ENCODE results near the gene FOXQ1. TPM values are rescaled to one million over a fixed set of nuclear protein-coding genes. Genes with fewer than 3 reads are reported as not detected.

The FOXQ1 gene
- total and polyA plus RNA-seq, 2 of the 13 experiments (the other 11 are each of a cell fraction or from before 2014, with no cell fraction given), result 35.2 to 39.8 TPM

- no peak for TF ChIP-seq ZNF18 (CRISPR knock-in tag; IDR thresholded peaks at IDR 0.05; ENCODE audit: insufficient replicate concordance)
- TF ChIP-seq GMEB1 (CRISPR knock-in tag; IDR thresholded peaks at IDR 0.05; ENCODE audit: borderline replicate concordance), result 0 out of 2 replicates have a peak, but pooled peaks have one; percentile 31
- TF ChIP-seq ZKSCAN5 (CRISPR knock-in tag; IDR thresholded peaks at IDR 0.05), result no peak
- TF ChIP-seq IKZF4 (CRISPR knock-in tag; IDR thresholded peaks at IDR 0.05; ENCODE audit: borderline replicate concordance, low read depth, not compliant biosample characterization), result no peak
- peak; percentile 38; the same call in 1 of the 2 replicates for TF ChIP-seq ZNF362 (CRISPR knock-in tag; IDR thresholded peaks at IDR 0.05; ENCODE audit: borderline replicate concordance)
- TF ChIP-seq CBFB (CRISPR knock-in tag; IDR thresholded peaks at IDR 0.05), result 0 out of 2 replicates have a peak, but pooled peaks have one; percentile 56
- TF ChIP-seq NFAT5 (CRISPR knock-in tag; IDR thresholded peaks at IDR 0.05), result no peak
- peak; percentile 77 for TF ChIP-seq HNRNPLL (IDR thresholded peaks at IDR 0.05; ENCODE audit: low read depth, low read length, poor library complexity, severe bottlenecking)
- no peak for TF ChIP-seq PHF20 (CRISPR knock-in tag; IDR thresholded peaks at IDR 0.05)
- TF ChIP-seq DPF2 (CRISPR knock-in tag; IDR thresholded peaks at IDR 0.05; ENCODE audit: borderline replicate concordance, low read depth), result no peak
- TF ChIP-seq ZNF180 (CRISPR knock-in tag; IDR thresholded peaks at IDR 0.05; ENCODE audit: borderline replicate concordance, low read depth), result no peak
- TF ChIP-seq ZNF34 (CRISPR knock-in tag; IDR thresholded peaks at IDR 0.05; ENCODE audit: borderline replicate concordance), result no peak
- TF ChIP-seq MED13 (CRISPR knock-in tag; IDR thresholded peaks at IDR 0.05), result peak; percentile 33; the same call in 1 of the 2 replicates
- peak; percentile 78 for TF ChIP-seq ZNF687 (CRISPR knock-in tag; IDR thresholded peaks at IDR 0.05)
Observed at GRCh38 chr6:1316489-1316971, 4.6 kb downstream of the FOXQ1 start (continued).
